ENCODE data around the gene DLG2. TPM values are rescaled to one million over a fixed set of nuclear protein-coding genes. Genes with fewer than 3 reads are reported as not detected.

Gene DLG2
- total and polyA plus RNA-seq, 2 of the 4 experiments (the other 2 are of a cell fraction) = 0.31 to 0.36 TPM

GRCh38 chr11:84775503-84775902 is 851.6 kb downstream of the DLG2 start:
- no peaks in the 10 kb centered on the region for H4K20me1 ChIP-seq (ENCODE audit: insufficient read depth, low read length)
- WGBS, 2 experiments (ENCODE audit: extremely low coverage in 2 of 2, insufficient read length in 1 of 2) = no CpG with 5 or more reads among the region's 2 CpGs
- BruUV-seq (replicated peaks) = no TSS peak
- H3K9me1 ChIP-seq (ENCODE audit: insufficient read depth, low read length) = no peaks in the 10 kb centered on the region
- ChIA-PET CTCF (interaction anchor here (0.6 kb wide), 1 partner anchor 391 kb away, joined by 3 read pairs; no protein-coding TSS in a partner anchor), POLR2A (ENCODE audit: unreplicated experiment) (no interaction called here)
- no peak overlapping the region for H2AK9ac ChIP-seq (replicated peaks; ENCODE audit: low read depth, low read length, poor library complexity)
- H3K18ac ChIP-seq (ENCODE audit: low read depth, low read length) = no peak overlapping the region
- H4K91ac ChIP-seq (ENCODE audit: insufficient read depth, low read depth, low read length) = no peak overlapping the region
- DNase-seq (no peak), ATAC-seq (ENCODE audit: low read depth) (no peak)
- no peak overlapping the region for H3K14ac ChIP-seq (replicated peaks; ENCODE audit: low read depth, low read length)
- H3K36me3 ChIP-seq (ENCODE audit: control insufficient read depth, insufficient read depth, low read length) = no peaks in the 10 kb centered on the region
- dilution Hi-C loops (cut with HindIII; ENCODE audit: low sequenced_read_pairs, unreplicated experiment) (no loop called here), intact Hi-C loops (cut with micrococcal nuclease) (no loop called here), in situ Hi-C loops (cut with MboI; ENCODE audit: low sequenced_read_pairs) (no loop called here)
- H2BK15ac ChIP-seq (ENCODE audit: low read depth, low read length) = no peak overlapping the region
- H3K23ac ChIP-seq (ENCODE audit: low read depth, low read length) = no peak overlapping the region
- no peaks in the 10 kb centered on the region for H3K79me1 ChIP-seq (ENCODE audit: low read depth in 1 of 2, low read length in 2 of 2)
- H2AK5ac ChIP-seq (ENCODE audit: low read depth, low read length) = no peak overlapping the region
- no peak overlapping the region for H2BK120ac ChIP-seq (ENCODE audit: low read depth, low read length)
- no peak overlapping the region for H2AFZ ChIP-seq (replicated peaks; ENCODE audit: low read length, poor library complexity)
- no peak overlapping the region for H3K4me3 ChIP-seq (ENCODE audit: insufficient read depth, low read depth, low read length)
- no peak overlapping the region for H4K8ac ChIP-seq (ENCODE audit: low read depth in 2 of 2, low read length in 2 of 2)
- no peaks in the 10 kb centered on the region for H3K4me1 ChIP-seq (ENCODE audit: control insufficient read depth, insufficient read depth, low read length)
- no peaks in the 10 kb centered on the region for H3K27me3 ChIP-seq (ENCODE audit: control insufficient read depth, insufficient read depth, low read length)
- TF ChIP-seq MXI1 (IDR thresholded peaks at IDR 0.05; ENCODE audit: borderline replicate concordance, low read depth, low read length) = no peak
- no peak for TF ChIP-seq RCOR1 (IDR thresholded peaks at IDR 0.05; ENCODE audit: insufficient replicate concordance, low read length)
- no peak for TF ChIP-seq CHD1 (IDR thresholded peaks at IDR 0.05; ENCODE audit: low read depth, low read length)
- no peak for TF ChIP-seq SMC3 (IDR thresholded peaks at IDR 0.05; ENCODE audit: low read depth, low read length)
- no peak overlapping the region for H3K4ac ChIP-seq (ENCODE audit: low read depth, low read length)
- no peaks in the 10 kb centered on the region for H3K9me3 ChIP-seq (ENCODE audit: control insufficient read depth, insufficient read depth, low read length)
- H4K5ac ChIP-seq (ENCODE audit: low read depth, low read length) = no peak overlapping the region
- no peak overlapping the region for H3K27ac ChIP-seq (ENCODE audit: insufficient read depth, low read length)
- no peak overlapping the region for H3K9ac ChIP-seq (ENCODE audit: low read depth, low read length)
- H3K4me2 ChIP-seq (ENCODE audit: low read depth, low read length) = no peak overlapping the region
- no peak overlapping the region for H3K56ac ChIP-seq (ENCODE audit: extremely low read depth, insufficient read depth, low read length)
- H2BK20ac ChIP-seq (ENCODE audit: low read depth, low read length) = no peak overlapping the region
- H2BK5ac ChIP-seq (ENCODE audit: low read depth, low read length, poor library complexity, severe bottlenecking) = no peak overlapping the region

All from IMR-90 (cell line).